Suppressor macrophage treated with lipopolysaccharide for 4 hours (primary cell): Measurements from ENCODE around the gene PTPRD.
"Not testable (repeated sequence)": the region's sequence is repeated elsewhere in the genome, so short reads cannot be mapped to it uniquely, and the experiment has no call there.

Experiments used
- DNase-seq: peaks from one replicate; pipeline ENCODE4 v3.0.0-alpha.2; 2020

The PTPRD gene

GRCh38 chr9:9426454-9426853 is 1186.3 kb downstream of the PTPRD start:
- not testable (repeated sequence) for DNase-seq

GRCh38 chr9:9412241-9412640 is 1200.6 kb downstream of the PTPRD start:
- DNase-seq, result no peak

GRCh38 chr9:9410736-9411135 is 1202.1 kb downstream of the PTPRD start:
- DNase-seq, result no peak

DNA sequence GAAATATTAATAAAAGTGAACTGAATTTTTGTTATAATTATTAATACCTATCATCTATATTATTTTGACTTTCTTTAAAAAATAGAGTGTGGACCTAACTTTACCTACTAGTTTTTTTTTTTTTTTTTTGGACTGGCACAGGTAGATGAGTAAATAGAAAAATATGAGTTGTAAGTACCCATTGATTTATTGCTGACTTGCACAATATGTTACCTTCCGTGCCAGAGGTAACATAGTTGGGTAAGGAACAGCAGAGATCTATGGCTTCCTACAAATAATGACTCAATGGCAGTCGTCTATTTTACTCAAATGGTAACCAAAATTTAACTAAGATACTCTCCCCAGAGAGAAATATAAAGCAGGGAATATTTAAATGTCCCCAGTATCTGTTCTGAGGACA is 1212.8 kb downstream of the PTPRD start:
- DNase-seq, result no peak

DNA sequence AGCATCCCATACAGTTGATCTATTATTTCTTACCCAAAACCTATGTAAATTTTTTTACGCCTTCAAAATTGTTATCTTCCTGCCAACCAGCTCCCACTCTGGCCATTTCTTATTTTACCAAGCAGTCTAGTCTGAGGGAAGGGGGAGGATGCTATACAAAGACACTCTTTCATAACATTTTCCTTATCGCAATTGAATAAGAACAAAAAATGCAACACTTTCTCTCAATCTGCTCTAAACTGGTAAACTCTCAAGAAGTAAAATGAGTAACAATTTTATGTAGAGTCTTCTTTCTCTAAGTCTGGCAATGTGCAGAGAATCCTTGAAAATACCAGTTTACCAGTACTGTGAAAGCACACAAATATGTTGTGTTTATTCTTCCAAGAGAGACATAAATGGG is 1216.3 kb downstream of the PTPRD start:
- DNase-seq, result no peak

DNA sequence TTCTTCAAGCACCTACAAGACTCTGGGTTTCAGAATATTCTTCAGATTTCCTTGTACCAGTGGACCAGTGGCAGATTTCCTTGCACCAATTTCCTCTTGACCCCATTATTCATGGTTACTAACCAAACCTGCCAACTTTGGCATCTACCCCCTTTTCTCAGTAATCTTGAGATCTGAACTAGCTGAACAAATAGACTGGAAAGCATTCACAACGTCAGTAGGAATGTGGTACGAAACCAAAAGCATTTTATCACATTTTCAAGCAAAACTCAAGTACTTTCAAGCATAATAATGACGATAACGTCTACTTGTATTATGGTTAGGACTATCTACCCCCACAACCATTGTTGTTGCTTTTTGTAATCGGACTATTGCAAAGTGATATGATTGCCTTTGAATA is 1217.3 kb downstream of the PTPRD start:
- no peak for DNase-seq

DNA sequence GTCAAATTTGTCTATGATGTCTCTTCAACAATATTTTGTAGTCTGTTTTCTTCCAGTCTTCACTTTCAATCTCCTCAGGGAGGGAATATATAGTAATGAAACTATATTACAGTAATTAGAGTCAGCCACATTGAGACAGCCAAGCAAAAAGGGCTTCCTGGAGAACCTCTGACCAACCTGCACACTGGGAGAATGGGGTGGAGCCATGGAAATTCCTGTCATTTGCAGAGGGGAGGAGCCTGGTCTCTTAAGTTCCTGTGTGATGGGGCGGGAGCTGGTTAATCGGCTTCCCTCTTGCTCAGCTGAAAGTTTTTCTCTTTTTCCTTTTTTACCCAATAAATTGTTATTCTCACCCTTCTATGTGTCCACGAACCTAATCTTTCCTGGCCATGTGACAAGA is 1220.0 kb downstream of the PTPRD start:
- DNase-seq, result no peak

- no peak for DNase-seq
Measured at GRCh38 chr9:9389904-9390303, 1222.9 kb downstream of the PTPRD start.

- DNase-seq, result no peak
Measured at GRCh38 chr9:9387511-9388115, 1225.2 kb downstream of the PTPRD start.

GRCh38 chr9:9362332-9362731 is 1250.5 kb downstream of the PTPRD start:
- DNase-seq, result no peak

- peak; percentile 9 for DNase-seq
Measured at GRCh38 chr9:9352877-9353481, 1259.8 kb downstream of the PTPRD start.

DNA sequence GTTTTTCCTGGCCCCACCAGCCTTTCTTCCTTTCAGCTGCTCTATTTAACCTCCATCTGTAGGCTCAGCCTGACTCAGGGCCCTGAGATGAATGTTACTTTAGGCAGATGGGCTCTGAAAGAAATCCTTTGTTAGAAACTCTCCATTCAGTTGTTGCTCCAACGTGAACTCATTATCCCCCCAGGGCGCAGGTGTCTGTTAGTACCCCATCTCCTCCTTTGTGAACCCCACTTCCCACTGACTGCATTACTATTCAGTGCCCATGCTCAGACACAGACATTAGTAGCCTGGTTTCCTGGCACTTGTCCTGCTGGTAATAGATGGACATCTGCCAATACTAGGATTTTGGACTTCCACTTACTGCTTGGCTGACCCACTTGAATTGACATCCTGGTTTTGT is 1271.6 kb downstream of the PTPRD start:
- no peak for DNase-seq

GRCh38 chr9:9337129-9337528 is 1275.7 kb downstream of the PTPRD start:
- no peak for DNase-seq

DNA sequence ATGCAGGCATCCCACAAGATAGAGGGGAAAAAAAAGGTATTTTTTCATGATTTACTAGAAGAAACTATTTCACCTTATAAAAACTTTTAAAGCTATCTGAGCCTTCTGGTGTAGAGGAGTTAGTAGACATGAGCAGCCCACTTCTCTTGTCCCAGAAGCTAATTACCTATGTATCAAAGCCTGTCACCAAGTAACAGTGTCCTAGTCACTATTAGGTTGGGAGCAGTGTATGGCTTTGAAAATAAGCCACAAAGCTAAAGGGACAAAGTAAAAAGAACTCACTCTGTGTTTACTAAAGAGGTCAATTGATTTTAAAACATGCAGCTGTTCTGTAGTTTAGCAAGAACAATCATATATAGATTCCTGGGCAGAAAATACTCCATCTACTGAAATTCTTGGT is 1286.1 kb downstream of the PTPRD start:
- DNase-seq, result no peak

DNA sequence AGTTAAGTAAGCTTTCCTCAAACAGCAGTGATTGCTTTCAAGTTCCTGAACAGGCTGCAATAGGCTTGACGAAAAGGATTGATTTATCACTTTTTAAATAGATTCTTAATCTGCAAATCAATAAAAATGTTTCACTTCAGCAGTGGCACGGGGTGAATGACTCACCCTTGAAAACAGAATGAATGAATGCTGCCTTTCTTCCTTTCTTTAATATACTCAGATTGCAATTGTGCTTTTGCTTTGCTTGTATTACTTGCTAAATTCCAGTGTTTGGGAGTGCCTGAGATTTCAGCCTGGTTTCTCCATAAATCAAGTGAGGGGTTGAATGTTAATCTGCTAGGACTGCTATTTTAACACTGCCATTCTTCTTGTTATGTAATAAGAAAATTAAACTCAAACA is 1293.8 kb downstream of the PTPRD start:
- no peak for DNase-seq

DNA sequence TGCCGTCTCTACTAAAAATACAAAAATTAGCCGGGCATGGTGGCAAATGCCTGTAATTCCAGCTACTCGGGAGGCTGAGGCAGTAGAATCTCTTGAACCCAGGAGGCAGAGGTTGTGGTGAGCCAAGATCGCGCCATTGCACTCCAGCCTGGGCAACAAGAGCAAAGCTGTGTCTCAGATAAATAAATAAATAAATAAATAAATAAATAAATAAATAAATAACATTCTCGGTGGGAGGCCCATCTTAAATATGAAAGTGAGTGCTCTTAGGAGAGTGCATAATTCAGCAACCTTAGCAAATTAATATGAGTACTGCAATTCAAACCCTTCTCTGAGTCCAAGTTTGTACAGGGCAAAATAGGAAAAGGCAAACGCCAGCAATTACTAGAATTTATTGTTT is 1302.1 kb downstream of the PTPRD start:
- DNase-seq, result not testable (repeated sequence)

DNA sequence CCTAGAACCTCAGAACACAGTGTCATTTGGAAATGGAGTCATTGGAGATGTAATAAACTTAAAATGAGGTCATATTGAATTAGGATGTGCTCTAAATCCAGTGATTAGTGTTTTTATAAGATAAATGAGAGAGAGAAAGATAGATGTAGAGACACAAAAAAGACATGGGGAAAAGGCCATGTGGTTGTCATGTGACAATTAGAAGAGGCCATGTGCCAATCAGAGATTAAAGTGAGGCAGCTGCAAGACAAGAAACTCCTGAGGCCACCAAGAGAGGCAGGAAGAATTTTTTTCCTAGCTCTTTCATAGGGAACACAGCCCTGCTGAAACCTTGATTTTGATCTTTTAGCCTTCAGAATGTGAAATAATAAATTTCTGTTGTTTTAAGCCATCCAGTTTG is 1307.2 kb downstream of the PTPRD start:
- no peak for DNase-seq

- no peak for DNase-seq
Measured at GRCh38 chr9:9299134-9299533, 1313.7 kb downstream of the PTPRD start.

- DNase-seq, result no peak
Measured at GRCh38 chr9:9286001-9286400, 1326.8 kb downstream of the PTPRD start.

DNA sequence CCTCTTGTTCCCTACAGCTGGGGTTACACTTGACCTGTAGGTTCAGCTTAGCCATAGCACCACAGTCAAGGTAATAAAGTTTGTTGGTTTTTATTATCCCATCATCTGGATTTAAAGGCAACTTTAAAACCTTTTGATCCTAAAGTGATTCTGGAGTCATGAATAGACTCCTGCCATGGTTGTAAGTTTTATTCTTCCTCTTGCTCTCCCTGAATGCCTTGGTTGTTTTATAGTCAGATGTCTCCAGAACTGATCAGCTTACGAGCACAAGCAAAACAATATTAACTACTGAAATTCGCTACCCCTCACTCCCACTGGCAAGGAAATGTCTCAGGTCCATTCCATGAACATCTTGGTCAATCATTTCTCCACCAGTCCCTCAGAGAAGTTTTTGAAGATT is 1328.6 kb downstream of the PTPRD start:
- no peak for DNase-seq

- DNase-seq, result no peak
Measured at GRCh38 chr9:9283159-9283986, 1329.4 kb downstream of the PTPRD start.

- DNase-seq, result no peak
Measured at GRCh38 chr9:9275601-9276000, 1337.2 kb downstream of the PTPRD start.

GRCh38 chr9:9257999-9258498 is 1354.8 kb downstream of the PTPRD start:
- no peak for DNase-seq

DNA sequence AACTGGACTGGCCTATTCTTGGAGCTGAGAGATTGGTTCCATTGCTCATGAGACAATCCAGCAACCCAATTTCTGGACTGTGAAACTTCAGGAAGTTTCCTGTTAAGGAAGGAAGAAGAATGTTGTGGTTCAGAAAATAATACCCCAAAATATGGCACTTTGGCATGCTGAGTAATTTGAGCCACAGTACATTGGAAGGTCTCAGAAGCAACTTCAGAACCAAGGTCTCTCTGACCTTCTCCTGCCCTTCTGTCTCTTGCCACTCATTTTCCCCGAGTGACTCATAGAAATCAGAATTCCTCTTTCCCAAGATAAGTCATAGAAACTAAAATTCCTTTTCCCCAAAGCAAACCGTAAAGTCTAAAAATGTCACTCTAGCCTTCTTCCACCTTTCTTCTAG is 1366.1 kb downstream of the PTPRD start:
- DNase-seq, result no peak
